Posterior vena cava (tissue), 2 donors: ENCODE results near the gene RAB10. TPM values are rescaled to one million over a fixed set of nuclear protein-coding genes. Genes with fewer than 3 reads are reported as not detected.
"Not testable (repeated sequence)": the region's sequence is repeated elsewhere in the genome, so short reads cannot be mapped to it uniquely, and the experiment has no call there.

Experiments used
- DNase-seq: peaks from one replicate; pipeline ENCODE4 v3.0.0-alpha.2; 2020; ENCODE audit warnings: low spot score
- intact Hi-C, 2 donors: fragments of 100-400 bp; cut with DNase I; formaldehyde crosslinking; loops; one replicate each; pipeline versions ENCODE4 v1.14.1 to v1.14.2; 2022 to 2023
- total RNA-seq, 2 donors: library from RNA; stranded (reverse); fragmentation: NEBNext Ultra II Directional; extraction: Animal tissue kit (Norgen Biotek cat#: 25700); gene quantifications; one replicate each; pipeline ENCODE4 v1.2.1, GENCODE V29; 2021
- donor health status: DM: yes; HTN: yes; CAD: no.
- donor health status: DM: yes; HTN: yes; CAD: no.

RAB10 gene
- total RNA-seq, 2 donors from 2014 or later: 86.1 to 94.6 TPM

GRCh38 chr2:26080356-26080755, 46.5 kb downstream of the RAB10 start:
- intact Hi-C loops: no loop called here
- no peak for DNase-seq

DNA sequence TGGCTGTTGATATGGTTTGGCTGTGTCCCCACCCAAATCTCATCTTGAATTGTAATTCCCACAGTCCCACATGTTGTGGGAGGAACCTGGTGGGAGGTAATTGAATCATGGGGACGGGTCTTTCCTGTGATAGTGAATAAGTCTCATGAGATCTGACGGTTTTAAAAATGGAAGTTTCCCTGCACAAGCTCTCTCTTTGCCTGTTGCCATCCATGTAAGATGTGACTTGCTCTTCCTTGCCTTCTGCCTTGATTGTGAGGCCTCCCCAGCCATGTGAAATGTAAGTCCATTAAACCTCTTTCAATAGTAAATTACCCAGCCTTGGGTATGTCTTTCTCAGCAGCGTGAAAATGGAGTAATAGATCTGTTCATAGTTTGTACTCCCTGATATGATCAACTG, 47.0 kb downstream of the RAB10 start:
- intact Hi-C loops, DNase-seq: not testable (repeated sequence)

GRCh38 chr2:26081556-26081955, 47.7 kb downstream of the RAB10 start:
- DNase-seq: no peak
- intact Hi-C loops: no loop called here

DNA sequence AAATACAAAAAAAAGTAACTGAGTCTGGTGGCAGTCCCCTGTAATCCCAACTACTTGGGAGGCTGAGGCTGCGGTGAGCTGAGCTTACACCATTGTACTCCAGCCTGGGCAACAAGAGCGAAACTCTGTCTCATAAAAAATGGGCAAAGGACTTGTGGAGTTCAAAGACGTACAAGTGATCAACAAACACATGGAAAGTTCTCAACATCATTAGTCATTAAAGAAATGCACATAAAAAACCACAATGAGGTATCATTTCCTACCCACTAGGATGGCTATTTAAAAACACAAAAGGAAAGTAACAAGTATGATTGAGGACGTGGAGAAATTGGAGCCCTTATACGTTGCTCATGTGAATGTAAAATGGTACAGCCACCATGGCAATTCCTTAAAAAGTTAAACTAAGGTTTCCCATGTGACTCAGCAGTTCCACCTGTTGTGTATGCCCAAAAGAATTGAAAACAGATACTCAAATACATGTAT, 52.3 kb downstream of the RAB10 start:
- DNase-seq: no peak
- intact Hi-C loops: no loop called here

DNA sequence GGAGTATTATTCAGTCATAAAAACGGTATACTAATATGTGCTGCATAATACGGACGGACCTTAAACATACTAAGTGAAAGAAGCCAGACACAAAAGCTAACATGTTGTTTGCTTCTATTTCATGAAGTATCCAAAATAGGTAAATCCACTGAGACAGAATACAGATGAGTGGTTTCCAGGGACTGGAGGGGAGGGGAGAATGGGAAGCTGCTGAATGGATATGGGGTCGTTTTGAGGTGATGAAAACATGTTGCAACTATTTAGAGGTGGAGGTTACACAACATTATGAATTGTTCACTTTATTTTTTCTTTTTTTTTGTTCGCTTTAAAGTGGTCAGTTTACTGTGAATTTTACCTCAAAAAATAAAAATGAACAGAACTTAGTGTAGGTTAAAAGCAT, 52.9 kb downstream of the RAB10 start:
- no peak for DNase-seq
- intact Hi-C loops: no loop called here

DNA sequence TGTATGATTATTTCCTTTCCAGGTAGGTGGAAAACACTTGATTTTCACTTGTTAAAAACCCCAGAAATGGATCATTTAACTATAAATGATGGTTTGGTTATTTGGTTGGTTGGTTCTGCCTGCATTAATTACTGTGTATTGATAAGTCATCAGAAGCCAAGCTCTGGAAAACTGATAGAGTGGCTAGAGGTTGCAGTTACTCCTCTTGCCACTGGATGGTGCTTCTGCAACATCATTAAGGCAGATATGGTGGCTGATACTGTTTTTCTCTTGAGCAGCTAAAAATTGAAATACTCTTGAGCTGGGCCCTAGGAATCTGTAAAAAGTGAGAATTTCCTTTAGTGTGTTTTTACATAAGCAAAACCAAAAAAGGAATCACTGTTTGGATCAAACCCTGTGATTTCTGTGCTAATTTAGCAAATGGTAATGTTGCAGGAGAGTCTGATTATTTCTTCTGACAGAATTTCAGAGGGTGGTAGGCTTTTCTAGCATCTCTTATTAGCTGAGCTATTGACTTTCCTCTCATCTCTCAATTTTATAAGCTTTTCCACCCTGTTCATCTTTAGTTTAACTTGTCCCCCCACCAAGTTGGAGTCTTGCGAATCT, 54.3 kb downstream of the RAB10 start:
- intact Hi-C loops: no loop called here
- DNase-seq: no peak

GRCh38 chr2:26088931-26089330, 55.0 kb downstream of the RAB10 start:
- intact Hi-C loops, DNase-seq: not testable (repeated sequence)

DNA sequence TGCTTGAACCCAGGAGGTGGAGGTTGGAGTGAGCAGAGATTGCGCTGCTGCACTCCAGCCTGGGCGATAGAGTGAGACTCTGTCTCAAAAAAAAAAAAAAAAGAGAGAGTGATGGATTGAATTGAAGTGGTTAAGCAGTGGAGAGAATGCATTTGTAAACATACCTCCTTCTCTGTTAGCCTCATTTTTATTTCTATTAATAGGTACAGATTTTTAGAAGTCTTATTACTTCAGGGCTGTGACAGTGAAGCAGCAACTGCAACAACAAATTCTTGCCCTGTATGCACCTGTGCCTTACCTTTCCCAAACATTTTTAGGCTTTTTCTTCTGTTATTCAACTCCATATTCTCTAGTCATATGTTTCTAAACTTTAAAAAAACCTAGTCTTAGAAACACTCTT, 55.5 kb downstream of the RAB10 start:
- intact Hi-C loops: no loop called here
- DNase-seq: no peak

GRCh38 chr2:26095758-26096157, 61.9 kb downstream of the RAB10 start:
- no peak for DNase-seq
- intact Hi-C loops: no loop called here

DNA sequence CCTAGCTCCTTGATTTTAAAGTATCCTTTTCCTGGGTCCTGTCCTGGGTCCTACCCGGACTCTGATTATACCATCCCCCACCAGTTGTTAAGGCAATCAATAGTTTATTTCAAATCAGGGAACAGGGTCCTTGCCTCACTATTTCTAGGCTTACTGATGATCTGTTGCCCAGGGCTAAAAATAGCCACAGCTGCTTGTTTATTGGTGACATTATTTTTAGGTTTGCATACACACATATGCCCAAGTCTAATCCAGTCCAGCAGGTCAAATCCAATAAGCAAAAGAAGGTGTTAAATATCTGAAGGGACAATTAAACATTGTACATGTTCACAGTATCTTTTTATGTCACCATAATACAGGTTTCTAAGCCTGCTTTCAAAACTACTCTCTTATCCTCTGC, 66.0 kb downstream of the RAB10 start:
- intact Hi-C loops: no loop called here
- no peak for DNase-seq

GRCh38 chr2:26100384-26100783, 66.5 kb downstream of the RAB10 start:
- DNase-seq: no peak
- intact Hi-C loops: no loop called here

GRCh38 chr2:26103752-26104151, 69.9 kb downstream of the RAB10 start:
- DNase-seq: no peak
- intact Hi-C loops: no loop called here

- intact Hi-C loops, DNase-seq: not testable (repeated sequence)
Observed at GRCh38 chr2:26108701-26109100, 74.8 kb downstream of the RAB10 start.

DNA sequence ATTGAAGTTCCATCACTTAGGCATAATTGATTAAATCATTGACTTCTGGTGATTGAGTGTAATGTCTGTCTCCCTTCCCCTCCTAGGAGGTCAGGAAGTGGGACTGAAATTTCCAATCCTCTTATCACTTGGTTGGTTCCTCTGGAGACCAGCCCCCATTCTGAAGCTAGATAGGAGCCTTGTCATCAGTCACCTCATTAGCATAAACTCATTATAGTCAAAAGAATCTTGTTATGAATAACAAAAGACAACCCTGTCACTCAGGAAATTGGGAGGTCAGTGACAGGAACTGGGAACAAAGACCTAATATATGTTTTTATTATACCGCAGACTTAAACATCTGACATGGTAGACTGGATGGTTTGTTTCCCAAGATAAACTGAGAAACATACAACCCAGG, 78.3 kb downstream of the RAB10 start:
- DNase-seq: no peak
- intact Hi-C loops: no loop called here

GRCh38 chr2:26114151-26114550, 80.3 kb downstream of the RAB10 start:
- DNase-seq: no peak
- intact Hi-C loops: no loop called here

DNA sequence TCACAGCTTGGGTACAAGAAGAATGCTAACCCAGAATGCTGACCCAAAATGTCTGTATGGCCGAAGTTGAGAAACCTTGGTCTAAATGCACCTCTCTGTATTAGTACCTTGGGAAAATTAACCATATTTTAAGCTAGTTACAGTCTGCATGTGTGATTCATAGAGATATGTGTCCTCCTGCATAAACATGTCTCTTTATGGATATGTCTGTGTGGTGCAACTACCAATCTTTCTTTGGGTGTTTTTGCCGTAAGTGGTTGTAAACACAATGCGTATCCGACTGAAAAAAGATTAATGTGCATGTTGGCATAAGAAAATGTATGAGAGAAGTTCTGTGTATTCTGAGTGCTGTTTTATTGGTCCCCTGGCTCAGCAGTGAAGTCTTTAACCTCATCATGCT, 84.8 kb downstream of the RAB10 start:
- DNase-seq: no peak
- intact Hi-C loops: no loop called here

DNA sequence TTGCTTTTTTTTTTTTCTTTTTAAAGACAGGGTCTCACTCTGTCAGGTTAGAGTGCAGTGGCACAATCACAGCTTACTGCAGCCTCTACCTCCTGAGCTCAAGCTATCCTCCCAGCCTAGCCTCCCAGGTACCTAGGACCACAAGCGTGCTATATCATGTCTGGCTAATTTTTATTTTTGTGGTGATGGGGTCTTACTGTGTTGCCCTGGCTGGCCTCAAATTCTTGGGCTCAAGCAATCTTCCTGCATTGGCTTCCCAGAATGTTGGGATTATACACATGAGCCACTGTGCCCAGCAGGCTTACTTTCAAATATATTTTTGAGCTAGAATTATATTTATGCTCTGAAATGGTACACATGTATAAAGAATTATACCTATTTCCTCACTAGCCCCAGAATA, 85.6 kb downstream of the RAB10 start:
- DNase-seq: no peak
- intact Hi-C loops: no loop called here

- intact Hi-C loops: loop anchor here in 1 of 2 donors (2.0 kb wide), 1 partner anchor 18 kb away; no protein-coding TSS in a partner anchor
- DNase-seq: no peak
Observed at GRCh38 chr2:26122630-26123029, 88.7 kb downstream of the RAB10 start.

- intact Hi-C loops: loop anchor here in 1 of 2 donors (2.0 kb wide), 1 partner anchor 17 kb away; no protein-coding TSS in a partner anchor
- no peak for DNase-seq
Observed at GRCh38 chr2:26123426-26123825, 89.5 kb downstream of the RAB10 start.

- intact Hi-C loops: no loop called here
- no peak for DNase-seq
Observed at GRCh38 chr2:26126074-26126473, 92.2 kb downstream of the RAB10 start.

GRCh38 chr2:26128176-26128575, 94.3 kb downstream of the RAB10 start:
- DNase-seq: no peak
- intact Hi-C loops: no loop called here

GRCh38 chr2:26130763-26131162, 96.9 kb downstream of the RAB10 start:
- no peak for DNase-seq
- intact Hi-C loops: no loop called here
